H9 (cell line): ENCODE data around the gene RNF213. TPM values are rescaled to one million over a fixed set of nuclear protein-coding genes. Genes with fewer than 3 reads are reported as not detected.

Source experiments
- DNase-seq: peaks from one replicate; pipeline ENCODE4 v3.0.0-alpha.2; 2017
- H2AFZ ChIP-seq: one replicate; pipeline ENCODE4 v1.6.1; 2013; ENCODE audit warnings: mild to moderate bottlenecking, low read length, control low read depth, moderate library complexity
- H2AK5ac ChIP-seq: 2 replicates; pipeline ENCODE4 v1.6.1; 2013; ENCODE audit warnings: low read length, control low read depth, mixed read lengths; ENCODE audit not compliant: insufficient read length
- H2BK120ac ChIP-seq: one replicate; pipeline ENCODE4 v1.6.1; 2013; ENCODE audit warnings: low read depth, mild to moderate bottlenecking, low read length, control low read depth, inconsistent platforms; ENCODE audit not compliant: poor library complexity, severe bottlenecking
- H2BK12ac ChIP-seq: 2 replicates; pipeline ENCODE4 v1.6.1; 2013; ENCODE audit warnings: low read length, control low read depth, mixed read lengths, low read depth; ENCODE audit not compliant: insufficient read length
- H2BK15ac ChIP-seq: 2 replicates; pipeline ENCODE4 v1.6.1; 2013; ENCODE audit warnings: low read depth, low read length, control low read depth
- H2BK20ac ChIP-seq: one replicate; pipeline ENCODE4 v1.6.1; 2013; ENCODE audit warnings: low read depth, mild to moderate bottlenecking, low read length, control low read depth, inconsistent platforms; ENCODE audit not compliant: poor library complexity, severe bottlenecking
- H2BK5ac ChIP-seq: 2 replicates; pipeline ENCODE4 v1.6.1; 2013; ENCODE audit warnings: low read length, control low read depth, mixed read lengths; ENCODE audit not compliant: insufficient read length
- H3K14ac ChIP-seq: 2 replicates; pipeline ENCODE4 v1.6.1; 2013; ENCODE audit warnings: low read length, control low read depth; ENCODE audit not compliant: insufficient read depth
- H3K18ac ChIP-seq: 2 replicates; pipeline ENCODE4 v1.6.1; 2013; ENCODE audit warnings: low read depth, mild to moderate bottlenecking, mixed read lengths, low read length, control low read depth; ENCODE audit not compliant: insufficient read length
- H3K23ac ChIP-seq: 2 replicates; pipeline ENCODE4 v1.6.1; 2013; ENCODE audit warnings: low read length, control low read depth, mixed read lengths, low read depth; ENCODE audit not compliant: insufficient read length
- H3K23me2 ChIP-seq: 2 replicates; pipeline ENCODE4 v1.6.1; 2013; ENCODE audit warnings: low read depth, mild to moderate bottlenecking, mixed read lengths, low read length, control low read depth; ENCODE audit not compliant: insufficient read length, poor library complexity, severe bottlenecking
- H3K27ac ChIP-seq: 2 replicates; pipeline ENCODE4 v1.5.1; 2013; ENCODE audit warnings: low read length, control low read depth, mixed read lengths, low read depth; ENCODE audit not compliant: insufficient read length
- H3K27me3 ChIP-seq: 2 replicates; pipeline ENCODE4 v1.6.1; 2013; ENCODE audit warnings: low read length, control low read depth, inconsistent platforms; ENCODE audit not compliant: insufficient read depth
- H3K4ac ChIP-seq: 2 replicates; pipeline ENCODE4 v1.6.1; 2013; ENCODE audit warnings: low read depth, mild to moderate bottlenecking, control low read depth, inconsistent platforms, low read length, moderate library complexity
- H3K4me1 ChIP-seq: 2 replicates; pipeline ENCODE4 v1.6.1; 2013; ENCODE audit warnings: low read length, control low read depth, inconsistent platforms; ENCODE audit not compliant: insufficient read depth
- H3K4me2 ChIP-seq: 2 replicates; pipeline ENCODE4 v1.6.1; 2013; ENCODE audit warnings: low read length, control low read depth, mixed read lengths; ENCODE audit not compliant: insufficient read length, insufficient read depth
- H3K56ac ChIP-seq: 2 replicates; pipeline ENCODE4 v1.6.1; 2013; ENCODE audit warnings: low read depth, mild to moderate bottlenecking, mixed read lengths, low read length, control low read depth; ENCODE audit not compliant: insufficient read length
- H3K79me1 ChIP-seq: 2 replicates; pipeline ENCODE4 v1.6.1; 2013; ENCODE audit warnings: low read depth, mild to moderate bottlenecking, moderate library complexity, low read length, control low read depth, inconsistent platforms; ENCODE audit not compliant: insufficient read depth, poor library complexity, severe bottlenecking
- H3K79me2 ChIP-seq: 2 replicates; pipeline ENCODE4 v1.6.1; 2013; ENCODE audit warnings: low read length, control low read depth, inconsistent platforms; ENCODE audit not compliant: insufficient read depth
- H3K9ac ChIP-seq: 2 replicates; pipeline ENCODE4 v1.6.1; 2013; ENCODE audit warnings: low read length, control low read depth, mixed read lengths; ENCODE audit not compliant: insufficient read length; ENCODE audit errors: extremely low read depth
- H3K9me3 ChIP-seq: one replicate; pipeline ENCODE4 v1.6.1; 2013; ENCODE audit warnings: low read depth, low read length, inconsistent platforms; ENCODE audit not compliant: control insufficient read depth
- H3T11ph ChIP-seq: one replicate; pipeline ENCODE4 v1.6.1; 2013; ENCODE audit warnings: mild to moderate bottlenecking, low read length, control low read depth, inconsistent platforms
- H4K20me1 ChIP-seq: one replicate; pipeline ENCODE4 v1.6.1; 2013; ENCODE audit not compliant: control insufficient read depth, insufficient read length, insufficient read depth
- H4K5ac ChIP-seq: 2 replicates; pipeline ENCODE4 v1.6.1; 2013; ENCODE audit warnings: low read depth, mild to moderate bottlenecking, mixed read lengths, low read length, control low read depth; ENCODE audit not compliant: insufficient read length
- H4K8ac ChIP-seq: replicated peaks from 2 replicates; pipeline ENCODE4 v1.6.1; 2013; ENCODE audit warnings: low read length, control low read depth, mixed read lengths, low read depth; ENCODE audit not compliant: insufficient read length
- H4K91ac ChIP-seq: 2 replicates; pipeline ENCODE4 v1.6.1; 2013; ENCODE audit warnings: low read depth, mild to moderate bottlenecking, moderate library complexity, mixed read lengths, low read length, control low read depth; ENCODE audit not compliant: insufficient read length
- H3K27ac Mint-ChIP-seq, 3 experiments: 2 replicates in 2 of 3; 3 replicates in 1 of 3; pipeline ENCODE4 v1.8.0; 2020 to 2021; ENCODE audit warnings: mixed read lengths in 3 of 3, mild to moderate bottlenecking in 1 of 3, moderate library complexity in 1 of 3
- H3K27me3 Mint-ChIP-seq: 2 replicates; pipeline ENCODE4 v1.8.0; 2021; ENCODE audit warnings: low read depth, mild to moderate bottlenecking, moderate library complexity, mixed read lengths
- H3K36me3 Mint-ChIP-seq, 3 experiments: 2 replicates in 2 of 3; 3 replicates in 1 of 3; pipeline ENCODE4 v1.8.0; 2020 to 2021; ENCODE audit warnings: low read depth in 3 of 3, mixed read lengths in 3 of 3; ENCODE audit not compliant: insufficient read depth in 1 of 3
- H3K4me1 Mint-ChIP-seq, 2 experiments: 2 replicates each; pipeline ENCODE4 v1.8.0; 2020; ENCODE audit warnings: mixed read lengths in 2 of 2
- H3K4me3 Mint-ChIP-seq, 2 experiments: 2 replicates in 1 of 2; 3 replicates in 1 of 2; pipeline ENCODE4 v1.8.0; 2020 to 2021; ENCODE audit warnings: mild to moderate bottlenecking in 2 of 2, mixed read lengths in 2 of 2, moderate library complexity in 1 of 2
- H3K9me3 Mint-ChIP-seq, 2 experiments: 2 replicates in 1 of 2; 3 replicates in 1 of 2; pipeline ENCODE4 v1.8.0; 2020; ENCODE audit warnings: mild to moderate bottlenecking in 2 of 2, mixed read lengths in 2 of 2, moderate library complexity in 1 of 2
- WGBS: extraction: QIAGEN DNeasy Blood & Tissue Kit; methylation state at CpG from one replicate; pipeline ENCODE4 v1.1.7; 2013; ENCODE audit warnings: missing lambda C conversion rate, low lambda C conversion rate, mixed read lengths; ENCODE audit not compliant: insufficient read length; ENCODE audit errors: extremely low coverage; 5-methylcytosine and 5-hydroxymethylcytosine counted together
- total RNA-seq: library from RNA; stranded (reverse); gene quantifications from 2 replicates; pipeline ENCODE4 v1.2.1, GENCODE V29; 2021
- TF ChIP-seq, protein P1 (sequence below): fragments of 200-600 bp; sonication (generic); conservative IDR thresholded peaks from 3 replicates; pipeline ENCODE4 v1.8.0; 2021; ENCODE audit warnings: antibody characterized with exemption, mild to moderate bottlenecking

The RNF213 gene
- total RNA-seq, 1 experiment from 2014 or later, result 34.3 TPM

DNA sequence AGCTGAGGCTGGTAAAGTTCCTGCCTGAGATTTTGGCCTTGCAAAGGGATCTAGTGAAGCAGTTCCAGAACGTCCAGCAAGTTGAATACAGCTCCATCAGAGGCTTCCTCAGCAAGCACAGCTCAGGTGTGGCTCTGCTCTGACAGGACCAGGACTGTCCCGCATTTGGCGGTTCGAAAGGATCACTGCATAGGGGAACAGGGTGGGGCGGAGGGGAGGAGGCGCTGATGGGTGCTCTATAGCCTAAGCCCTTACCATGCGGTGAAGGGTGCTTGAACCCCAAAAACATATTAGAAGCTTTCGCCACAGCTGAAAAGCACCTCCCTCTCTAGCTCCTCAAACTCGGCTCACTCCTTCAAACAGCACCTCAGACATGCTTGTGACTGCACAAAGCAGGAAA lies 124.4 kb downstream of the RNF213 start:
- peaks cover 2 to 3% of the 10 kb centered on the region in 2 experiments; a peak in 2 of 4 replicates for H3K4me1 Mint-ChIP-seq

More for the DNA sequence above, 124.4 kb downstream of the RNF213 start:
- Histone ChIP-seq H2BK15ac (no peak overlapping the region), H4K20me1 (no peaks in the 10 kb centered on the region), H3K14ac (no peak overlapping the region), H2AK5ac (no peak overlapping the region), H3K23ac (no peak overlapping the region), H4K5ac (no peak overlapping the region), H3K56ac (no peak overlapping the region), H2BK12ac (no peak overlapping the region), H2BK5ac (no peak overlapping the region), H3K79me1 (no peaks in the 10 kb centered on the region), H2BK20ac (no peak overlapping the region), H3K18ac (no peak overlapping the region), H3K27me3 (no peaks in the 10 kb centered on the region), H2BK120ac (no peak overlapping the region), H3K9ac (no peak overlapping the region), H3K4me2 (no peak overlapping the region), H3K79me2 (no peaks in the 10 kb centered on the region), H3K27ac (no peak overlapping the region), H3K9me3 (no peaks in the 10 kb centered on the region), H3K23me2 (no peaks in the 10 kb centered on the region), H3T11ph (no peak overlapping the region), H3K4me1 (no peaks in the 10 kb centered on the region), H2AFZ (no peak overlapping the region), H4K8ac (no peak overlapping the region), H4K91ac (no peak overlapping the region), H3K4ac (no peak overlapping the region)
- Mint-ChIP-seq H3K27ac (no peak overlapping the region), H3K27me3 (no peaks in the 10 kb centered on the region), H3K4me3 (no peak overlapping the region), H3K36me3 (peaks cover 14 to 78% (median 76%) of the 10 kb centered on the region in 3 experiments; a peak in 6 of 7 replicates), H3K9me3 (no peaks in the 10 kb centered on the region)
- TF ChIP-seq, protein P1, sequence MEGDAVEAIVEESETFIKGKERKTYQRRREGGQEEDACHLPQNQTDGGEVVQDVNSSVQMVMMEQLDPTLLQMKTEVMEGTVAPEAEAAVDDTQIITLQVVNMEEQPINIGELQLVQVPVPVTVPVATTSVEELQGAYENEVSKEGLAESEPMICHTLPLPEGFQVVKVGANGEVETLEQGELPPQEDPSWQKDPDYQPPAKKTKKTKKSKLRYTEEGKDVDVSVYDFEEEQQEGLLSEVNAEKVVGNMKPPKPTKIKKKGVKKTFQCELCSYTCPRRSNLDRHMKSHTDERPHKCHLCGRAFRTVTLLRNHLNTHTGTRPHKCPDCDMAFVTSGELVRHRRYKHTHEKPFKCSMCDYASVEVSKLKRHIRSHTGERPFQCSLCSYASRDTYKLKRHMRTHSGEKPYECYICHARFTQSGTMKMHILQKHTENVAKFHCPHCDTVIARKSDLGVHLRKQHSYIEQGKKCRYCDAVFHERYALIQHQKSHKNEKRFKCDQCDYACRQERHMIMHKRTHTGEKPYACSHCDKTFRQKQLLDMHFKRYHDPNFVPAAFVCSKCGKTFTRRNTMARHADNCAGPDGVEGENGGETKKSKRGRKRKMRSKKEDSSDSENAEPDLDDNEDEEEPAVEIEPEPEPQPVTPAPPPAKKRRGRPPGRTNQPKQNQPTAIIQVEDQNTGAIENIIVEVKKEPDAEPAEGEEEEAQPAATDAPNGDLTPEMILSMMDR, result no peak
- no peak for DNase-seq
- WGBS, result no CpG with 5 or more reads among the region's 9 CpGs
